CD14-positive monocyte (primary cell): ENCODE measurements around the gene NUDT6. TPM values are rescaled to one million over a fixed set of nuclear protein-coding genes. Genes with fewer than 3 reads are reported as not detected.

Experiments
- DNase-seq, 3 donors: peaks; one replicate each; pipeline ENCODE4 v3.0.0-alpha.2; 2011 to 2022
- H2AFZ ChIP-seq: 2 replicates; pipeline ENCODE4 v1.6.0; 2012; ENCODE audit warnings: mild to moderate bottlenecking, low read depth, low read length, inconsistent platforms; ENCODE audit not compliant: insufficient read depth, poor library complexity, severe bottlenecking
- H3K27ac ChIP-seq, 2 donors: 1 replicate in 1 of 2; 2 replicates in 1 of 2; pipeline ENCODE4 v1.5.1; 2012 to 2013; ENCODE audit warnings: low read length in 2 of 2, control low read depth in 1 of 2, inconsistent platforms in 1 of 2, low read depth in 1 of 2, mild to moderate bottlenecking in 1 of 2
- H3K27me3 ChIP-seq, 2 donors: one replicate each; pipeline versions ENCODE4 v1.6.0 to v1.6.1; 2011 to 2013; ENCODE audit warnings: low read length in 2 of 2; ENCODE audit not compliant: control insufficient read depth in 2 of 2, insufficient read depth in 2 of 2
- H3K36me3 ChIP-seq, 2 donors: replicated peaks in 1 of 2; 1 replicate in 1 of 2; 2 replicates in 1 of 2; pipeline versions ENCODE4 v1.5.1 to v1.6.1; 2012 to 2013; ENCODE audit warnings: low read length in 2 of 2, control low read depth in 1 of 2, inconsistent platforms in 1 of 2, mild to moderate bottlenecking in 1 of 2; ENCODE audit not compliant: insufficient read depth in 2 of 2, control insufficient read depth in 1 of 2
- H3K4me1 ChIP-seq, 2 donors: 1 replicate in 1 of 2; 2 replicates in 1 of 2; pipeline versions ENCODE4 v1.5.1 to v1.6.1; 2012 to 2013; ENCODE audit warnings: low read length in 2 of 2, control low read depth in 1 of 2, inconsistent platforms in 1 of 2, mild to moderate bottlenecking in 1 of 2, moderate library complexity in 1 of 2; ENCODE audit not compliant: insufficient read depth in 2 of 2, control insufficient read depth in 1 of 2
- H3K4me2 ChIP-seq: replicated peaks from 2 replicates; pipeline ENCODE3; 2012; ENCODE audit warnings: low read length, moderate library complexity, mild to moderate bottlenecking; ENCODE audit not compliant: poor library complexity, severe bottlenecking; ENCODE audit errors: extremely low read depth
- H3K4me3 ChIP-seq, 3 experiments: fragments of 200-600 bp in 1 of 3; sonication (generic) in 1 of 3; replicated peaks in 1 of 3; 1 replicate in 2 of 3; 2 replicates in 1 of 3; pipeline ENCODE4 v1.5.1; 2011 to 2013; ENCODE audit warnings: low read length in 3 of 3, mild to moderate bottlenecking in 3 of 3, control low read depth in 2 of 3, low read depth in 2 of 3, inconsistent platforms in 1 of 3, moderate library complexity in 1 of 3
- H3K79me2 ChIP-seq: 2 replicates; pipeline ENCODE4 v1.6.0; 2012; ENCODE audit warnings: mild to moderate bottlenecking, control low read depth, inconsistent platforms, low read length, moderate library complexity; ENCODE audit not compliant: insufficient read depth
- H3K9ac ChIP-seq: 2 replicates; pipeline ENCODE4 v1.6.0; 2017; ENCODE audit warnings: low read length, mild to moderate bottlenecking; ENCODE audit not compliant: insufficient read depth, poor library complexity, severe bottlenecking
- H3K9me3 ChIP-seq, 2 donors: replicated peaks in 1 of 2; 1 replicate in 1 of 2; 2 replicates in 1 of 2; pipeline versions ENCODE4 v1.5.1 to v1.6.1; 2012 to 2013; ENCODE audit warnings: low read length in 2 of 2, control low read depth in 1 of 2; ENCODE audit not compliant: control insufficient read depth in 1 of 2, insufficient read depth in 1 of 2
- H4K20me1 ChIP-seq: 2 replicates; pipeline ENCODE4 v1.6.0; 2012; ENCODE audit warnings: mild to moderate bottlenecking, low read length, control low read depth, moderate library complexity; ENCODE audit not compliant: insufficient read depth
- H3K27ac Mint-ChIP-seq, 7 donors: one replicate each; pipeline ENCODE4 v1.8.0; 2020; ENCODE audit warnings: mild to moderate bottlenecking in 7 of 7, mixed read lengths in 7 of 7, moderate library complexity in 6 of 7, inconsistent platforms in 2 of 7
- H3K27me3 Mint-ChIP-seq, 3 donors: one replicate each; pipeline ENCODE4 v1.8.0; 2021 to 2022; ENCODE audit warnings: low read depth in 3 of 3, mild to moderate bottlenecking in 3 of 3, mixed read lengths in 3 of 3, moderate library complexity in 3 of 3, inconsistent platforms in 1 of 3
- H3K36me3 Mint-ChIP-seq, 2 donors: one replicate each; pipeline ENCODE4 v1.8.0; 2020; ENCODE audit warnings: mixed read lengths in 2 of 2, inconsistent platforms in 1 of 2, mild to moderate bottlenecking in 1 of 2
- H3K4me1 Mint-ChIP-seq: one replicate; pipeline ENCODE4 v1.8.0; 2020; ENCODE audit warnings: mild to moderate bottlenecking, mixed read lengths
- H3K4me3 Mint-ChIP-seq, 2 donors: one replicate each; pipeline ENCODE4 v1.8.0; 2020; ENCODE audit warnings: mild to moderate bottlenecking in 2 of 2, mixed read lengths in 2 of 2, moderate library complexity in 1 of 2
- H3K9me3 Mint-ChIP-seq, 7 donors: one replicate each; pipeline ENCODE4 v1.8.0; 2020 to 2022; ENCODE audit warnings: mixed read lengths in 7 of 7, mild to moderate bottlenecking in 6 of 7, moderate library complexity in 6 of 7, inconsistent platforms in 2 of 7
- CTCF ChIP-seq: fragments of 200-600 bp; IDR thresholded peaks from one replicate; pipeline ENCODE4 v1.8.0; 2022; ENCODE audit warnings: antibody characterized with exemption, mild to moderate bottlenecking
- WGBS: methylation state at CpG from one replicate; pipeline ENCODE4 v1.1.5; 2013; ENCODE audit warnings: missing lambda C conversion rate; ENCODE audit not compliant: insufficient coverage; 5-methylcytosine and 5-hydroxymethylcytosine counted together
- intact Hi-C, 2 donors: fragments of 100-400 bp; cut with micrococcal nuclease; formaldehyde crosslinking; loops; one replicate each; pipeline versions ENCODE4 v1.15.0 to v1.15.1; 2023
- polyA plus RNA-seq, 3 donors: library from polyadenylated mRNA; depleted of rRNA in 1 of 3; unstranded in 2 of 3; stranded (reverse) in 1 of 3; fragments of 300-500 nt in 2 of 3; fragments of >200 nt in 1 of 3; fragmentation: Illumina TruSeq in 2 of 3; gene quantifications; 1 replicate in 2 of 3; 2 replicates in 1 of 3; pipeline ENCODE4 v1.2.3, GENCODE V29; 2012 to 2021

NUDT6 gene
- polyA plus RNA-seq, 3 donors = 1.6 to 1.9 (median 1.6) TPM

DNA sequence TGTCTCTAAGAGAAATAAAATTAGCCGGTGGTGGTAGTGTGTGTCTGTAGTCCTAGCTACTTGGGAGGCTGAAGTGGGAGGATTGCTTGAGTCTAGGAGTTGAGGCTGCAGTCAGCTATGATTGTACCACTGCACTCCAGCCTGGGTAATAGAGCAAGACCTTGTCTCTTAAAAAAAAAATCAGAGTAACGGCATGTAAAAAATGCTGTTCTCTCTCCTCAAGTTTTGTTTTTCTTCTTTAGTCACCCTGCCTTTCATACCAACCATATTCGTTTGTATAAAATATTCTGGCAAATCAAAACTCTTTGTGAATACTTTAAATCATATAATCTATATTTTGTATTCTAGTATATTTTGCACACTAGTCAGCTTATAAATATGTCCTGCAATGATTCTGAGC, 44.8 kb upstream of the NUDT6 start:
- no peaks in the 10 kb centered on the region for H3K79me2 ChIP-seq
- no peaks in the 10 kb centered on the region for H3K4me1 ChIP-seq
- Mint-ChIP-seq H3K4me1 (peaks cover 8% of the 10 kb centered on the region), H3K27ac (no peak overlapping the region), H3K27me3 (no peaks in the 10 kb centered on the region), H3K4me3 (no peak overlapping the region), H3K9me3 (peaks cover 0 to 2% (median 0%) of the 10 kb centered on the region in 7 donors), H3K36me3 (peaks cover 4 to 9% of the 10 kb centered on the region in 2 donors)
- H3K9ac ChIP-seq = no peak overlapping the region
- no peak overlapping the region for H2AFZ ChIP-seq
- H4K20me1 ChIP-seq = no peaks in the 10 kb centered on the region
- no peak for TF ChIP-seq CTCF
- intact Hi-C loops = no loop called here
- H3K27me3 ChIP-seq = no peaks in the 10 kb centered on the region
- H3K36me3 ChIP-seq = no peaks in the 10 kb centered on the region
- H3K4me3 ChIP-seq = no peak overlapping the region
- WGBS = 100% methylated on average over 1 of the region's 3 CpGs
- no peak overlapping the region for H3K27ac ChIP-seq
- H3K9me3 ChIP-seq = no peaks in the 10 kb centered on the region
- no peak overlapping the region for H3K4me2 ChIP-seq
- no peak for DNase-seq

DNA sequence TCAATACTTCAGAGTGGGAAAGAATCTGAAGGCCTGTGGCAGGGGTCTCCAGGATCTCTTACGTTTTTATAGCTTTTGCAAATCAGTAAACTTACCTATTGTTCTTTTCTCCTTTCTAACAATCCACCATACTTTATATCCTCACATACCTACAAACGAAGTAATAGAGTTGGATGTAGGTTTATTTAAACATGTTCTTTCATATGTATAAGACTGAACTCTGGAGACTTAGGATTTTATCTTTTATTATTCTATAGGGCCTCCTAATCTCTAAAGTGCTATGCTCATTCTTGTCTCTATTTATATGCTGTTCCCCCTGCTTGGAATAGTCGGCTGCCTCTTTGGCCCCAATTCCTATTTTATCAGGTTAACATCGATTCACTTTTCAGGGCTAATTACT, 43.8 kb upstream of the NUDT6 start:
- no CpG with 5 or more reads among the region's 4 CpGs for WGBS
- H3K79me2 ChIP-seq = no peaks in the 10 kb centered on the region
- H3K27ac ChIP-seq = no peak overlapping the region
- intact Hi-C loops = no loop called here
- H3K9ac ChIP-seq = no peak overlapping the region
- Mint-ChIP-seq H3K4me3 (no peak overlapping the region), H3K27ac (no peak overlapping the region), H3K27me3 (no peaks in the 10 kb centered on the region), H3K36me3 (peaks cover 6 to 17% of the 10 kb centered on the region in 2 donors), H3K4me1 (peaks cover 8% of the 10 kb centered on the region), H3K9me3 (peaks cover 0 to 2% (median 0%) of the 10 kb centered on the region in 7 donors)
- DNase-seq = no peak
- H3K4me3 ChIP-seq = no peak overlapping the region
- no peak overlapping the region for H2AFZ ChIP-seq
- H3K4me1 ChIP-seq = no peaks in the 10 kb centered on the region
- H3K36me3 ChIP-seq = peaks cover 0 to 5% of the 10 kb centered on the region in 2 donors
- H3K27me3 ChIP-seq = no peaks in the 10 kb centered on the region
- no peaks in the 10 kb centered on the region for H4K20me1 ChIP-seq
- no peak for TF ChIP-seq CTCF
- H3K9me3 ChIP-seq = no peaks in the 10 kb centered on the region
- no peak overlapping the region for H3K4me2 ChIP-seq
